B cell (primary cell): ENCODE results near the gene DHX30.

ENCODE experiments used
- EZH2 ChIP-seq: IDR thresholded peaks from 2 replicates; pipeline ENCODE4 v1.6.1; 2012; ENCODE audit warnings: borderline replicate concordance, low read depth, mild to moderate bottlenecking, moderate library complexity, low read length; ENCODE audit not compliant: insufficient read depth, poor library complexity, severe bottlenecking
- TF ChIP-seq, protein P1 (sequence below): fragments of 200-600 bp; IDR thresholded peaks from one replicate; pipeline ENCODE4 v1.8.0; 2022; ENCODE audit warnings: antibody characterized with exemption, mild to moderate bottlenecking

- TF ChIP-seq, protein P1, sequence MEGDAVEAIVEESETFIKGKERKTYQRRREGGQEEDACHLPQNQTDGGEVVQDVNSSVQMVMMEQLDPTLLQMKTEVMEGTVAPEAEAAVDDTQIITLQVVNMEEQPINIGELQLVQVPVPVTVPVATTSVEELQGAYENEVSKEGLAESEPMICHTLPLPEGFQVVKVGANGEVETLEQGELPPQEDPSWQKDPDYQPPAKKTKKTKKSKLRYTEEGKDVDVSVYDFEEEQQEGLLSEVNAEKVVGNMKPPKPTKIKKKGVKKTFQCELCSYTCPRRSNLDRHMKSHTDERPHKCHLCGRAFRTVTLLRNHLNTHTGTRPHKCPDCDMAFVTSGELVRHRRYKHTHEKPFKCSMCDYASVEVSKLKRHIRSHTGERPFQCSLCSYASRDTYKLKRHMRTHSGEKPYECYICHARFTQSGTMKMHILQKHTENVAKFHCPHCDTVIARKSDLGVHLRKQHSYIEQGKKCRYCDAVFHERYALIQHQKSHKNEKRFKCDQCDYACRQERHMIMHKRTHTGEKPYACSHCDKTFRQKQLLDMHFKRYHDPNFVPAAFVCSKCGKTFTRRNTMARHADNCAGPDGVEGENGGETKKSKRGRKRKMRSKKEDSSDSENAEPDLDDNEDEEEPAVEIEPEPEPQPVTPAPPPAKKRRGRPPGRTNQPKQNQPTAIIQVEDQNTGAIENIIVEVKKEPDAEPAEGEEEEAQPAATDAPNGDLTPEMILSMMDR, result peak; percentile 38
- no peak for TF ChIP-seq EZH2
These were observed 3.2 kb upstream of the DHX30 start for GRCh38 chr3:47799733-47800132.
